GM23248 (cell line): Measurements from ENCODE around the gene RGMA.

Source experiments
- EZH2 ChIP-seq: fragments of 200-600 bp; sonication (generic); IDR thresholded peaks from 2 replicates; pipeline ENCODE4 v1.6.1; 2018; ENCODE audit warnings: antibody characterized with exemption, mild to moderate bottlenecking; ENCODE audit not compliant: insufficient read depth, poor library complexity, severe bottlenecking
- EZH2phosphoT487 ChIP-seq: fragments of 200-600 bp; sonication (generic); IDR thresholded peaks from 2 replicates; pipeline ENCODE4 v1.6.1; 2018; ENCODE audit warnings: antibody characterized with exemption, moderate library complexity, mild to moderate bottlenecking, low read depth; ENCODE audit not compliant: insufficient read depth

- TF ChIP-seq EZH2 (no peak), EZH2phosphoT487 (no peak)
These were observed 46.2 kb downstream of the RGMA start for GRCh38 chr15:93042691-93043378.
